ENCODE data around the gene NELFCD. TPM values are rescaled to one million over a fixed set of nuclear protein-coding genes. Genes with fewer than 3 reads are reported as not detected.
"Not testable (repeated sequence)": the region's sequence is repeated elsewhere in the genome, so short reads cannot be mapped to it uniquely, and the experiment has no call there.

The NELFCD gene
- total RNA-seq, 4 donors from 2014 or later = 37.8 to 44.3 (median 40.9) TPM

- TF ChIP-seq CTCF (IDR thresholded peaks at IDR 0.05 in 4 of 5, conservative IDR thresholded peaks at IDR 0.05 in 1 of 5) (no peak), POLR2A (IDR thresholded peaks at IDR 0.05) (no peak)
- in situ Hi-C loops (cut with MboI; ENCODE audit: low sequenced_read_pairs in 4 of 4) = no loop called here
- H3K27me3 ChIP-seq = no peaks in the 10 kb centered on the region
- no peak for DNase-seq
- ATAC-seq = no peak
- H3K4me1 ChIP-seq = peaks cover 16 to 27% of the 10 kb centered on the region in 2 donors
- peaks cover 0 to under 1% of the 10 kb centered on the region in 2 donors for H3K36me3 ChIP-seq
- intact Hi-C loops (cut with DNase I; ENCODE audit: low total_unique reads) = no loop called here
- no peak overlapping the region for H3K27ac ChIP-seq
- H3K4me3 ChIP-seq = no peak overlapping the region
- no peaks in the 10 kb centered on the region for H3K9me3 ChIP-seq
These were observed 27.8 kb downstream of the NELFCD start for GRCh38 chr20:59008715-59009336.

GRCh38 chr20:59010321-59010994, 29.4 kb downstream of the NELFCD start:
- no peak for ATAC-seq

GRCh38 chr20:59010995-59011873, 30.2 kb downstream of the NELFCD start:
- peak overlapping the region in 2 of 4 donors; percentile 10 to 22 for H3K27ac ChIP-seq
- no peak overlapping the region for H3K4me3 ChIP-seq
- in situ Hi-C loops (cut with MboI; ENCODE audit: low sequenced_read_pairs in 4 of 4) (no loop called here), intact Hi-C loops (cut with DNase I; ENCODE audit: low total_unique reads) (no loop called here)
- TF ChIP-seq CTCF (IDR thresholded peaks at IDR 0.05 in 4 of 5, conservative IDR thresholded peaks at IDR 0.05 in 1 of 5) (no peak), POLR2A (IDR thresholded peaks at IDR 0.05) (no peak)
- ATAC-seq = no peak
- no peaks in the 10 kb centered on the region for H3K9me3 ChIP-seq
- peaks cover 2 to 8% of the 10 kb centered on the region in 2 donors for H3K4me1 ChIP-seq
- DNase-seq = no peak
- H3K36me3 ChIP-seq = no peaks in the 10 kb centered on the region
- H3K27me3 ChIP-seq = no peaks in the 10 kb centered on the region

More at GRCh38 chr20:59010321-59010994, 29.4 kb downstream of the NELFCD start:
- intact Hi-C loops (cut with DNase I; ENCODE audit: low total_unique reads) (no loop called here), in situ Hi-C loops (cut with MboI; ENCODE audit: low sequenced_read_pairs in 4 of 4) (no loop called here)
- DNase-seq = no peak
- Histone ChIP-seq H3K4me1 (peaks cover 10 to 16% of the 10 kb centered on the region in 2 donors), H3K27me3 (no peaks in the 10 kb centered on the region), H3K27ac (peak overlapping the region in 1 of 4 donors; percentile 22), H3K4me3 (no peak overlapping the region), H3K9me3 (no peaks in the 10 kb centered on the region), H3K36me3 (no peaks in the 10 kb centered on the region)
- TF ChIP-seq CTCF (IDR thresholded peaks at IDR 0.05 in 4 of 5, conservative IDR thresholded peaks at IDR 0.05 in 1 of 5) (no peak), POLR2A (IDR thresholded peaks at IDR 0.05) (no peak)

- H3K4me3 ChIP-seq; H3K9me3 ChIP-seq; H3K27me3 ChIP-seq; H3K27ac ChIP-seq; H3K4me1 ChIP-seq; intact Hi-C loops (cut with DNase I; ENCODE audit: low total_unique reads); H3K36me3 ChIP-seq; in situ Hi-C loops (cut with MboI; ENCODE audit: low sequenced_read_pairs in 4 of 4); ATAC-seq; DNase-seq: not testable (repeated sequence)
These were observed 30.8 kb downstream of the NELFCD start for GRCh38 chr20:59011874-59012157.
